H1 (cell line): ENCODE results near the gene ARID1B. TPM values are rescaled to one million over a fixed set of nuclear protein-coding genes. Genes with fewer than 3 reads are reported as not detected.

Source experiments
- CTCF ChIA-PET: fragments of 300-600 bp; sonication (Branson Sonifier 250); formaldehyde crosslinking; loops from one replicate; lab custom pipeline; 2021; ENCODE audit not compliant: partially characterized antibody; lab: Charles Lee
- POLR2A ChIA-PET: fragments of 300-600 bp; sonication (Branson Sonifier 250); formaldehyde crosslinking; loops from one replicate; lab custom pipeline; 2021; ENCODE audit warnings: inconsistent platforms; ENCODE audit not compliant: partially characterized antibody; lab: Charles Lee
- DNase-seq, 2 experiments: peaks; one replicate each; pipeline versions ENCODE4 v3.0.0 to v3.0.0-alpha.2; 2010 to 2022; ENCODE audit warnings: low spot score in 2 of 2, low read depth in 1 of 2, mixed read lengths in 1 of 2
- FAIRE-seq: peaks from 2 replicates; lab custom pipeline; 2011; peaks lifted over from hg19 to GRCh38; lab: Jason Lieb, UNC
- H2AFZ ChIP-seq: 2 replicates; pipeline ENCODE4 v1.8.1; 2012; ENCODE audit warnings: low read length, inconsistent platforms
- H2AK5ac ChIP-seq: 2 replicates; pipeline ENCODE4 v1.6.1; 2013; ENCODE audit warnings: low read depth, low read length
- H2BK120ac ChIP-seq: replicated peaks from 2 replicates; pipeline ENCODE3; 2013; ENCODE audit warnings: low read depth, low read length, inconsistent platforms
- H2BK12ac ChIP-seq: 2 replicates; pipeline ENCODE4 v1.6.1; 2013; ENCODE audit warnings: low read depth, low read length
- H2BK15ac ChIP-seq: 2 replicates; pipeline ENCODE4 v1.6.1; 2013; ENCODE audit warnings: low read length
- H2BK20ac ChIP-seq: 2 replicates; pipeline ENCODE4 v1.6.1; 2013; ENCODE audit warnings: low read length
- H2BK5ac ChIP-seq: 2 replicates; pipeline ENCODE4 v1.6.1; 2013; ENCODE audit warnings: low read depth, low read length
- H3K14ac ChIP-seq: 2 replicates; pipeline ENCODE4 v1.6.1; 2013; ENCODE audit warnings: inconsistent platforms; ENCODE audit not compliant: insufficient read length
- H3K18ac ChIP-seq: 2 replicates; pipeline ENCODE4 v1.6.1; 2013; ENCODE audit warnings: low read length; ENCODE audit errors: extremely low read depth
- H3K23ac ChIP-seq: 2 replicates; pipeline ENCODE4 v1.6.1; 2013; ENCODE audit warnings: inconsistent platforms; ENCODE audit not compliant: insufficient read length
- H3K23me2 ChIP-seq: 2 replicates; pipeline ENCODE4 v1.6.1; 2013; ENCODE audit warnings: low read depth, low read length
- H3K27ac ChIP-seq: 2 replicates; pipeline ENCODE4 v1.6.1; 2011; ENCODE audit warnings: low read depth, low read length, inconsistent platforms
- H3K27me3 ChIP-seq, 4 experiments: replicated peaks in 1 of 4; 1 replicate in 1 of 4; 2 replicates in 3 of 4; pipeline versions ENCODE4 v1.6.1 to v1.8.1; 2011 to 2013; ENCODE audit warnings: low read length in 3 of 4, mild to moderate bottlenecking in 3 of 4, inconsistent platforms in 2 of 4, mixed read lengths in 2 of 4, moderate library complexity in 1 of 4; ENCODE audit not compliant: control insufficient read depth in 3 of 4, insufficient read depth in 3 of 4; ENCODE audit errors: extremely low read depth in 1 of 4
- H3K36me3 ChIP-seq, 4 experiments: 2 replicates each; pipeline versions ENCODE4 v1.6.1 to v1.8.1; 2011 to 2013; ENCODE audit warnings: mild to moderate bottlenecking in 4 of 4, low read length in 3 of 4, moderate library complexity in 2 of 4, control low read depth in 1 of 4, inconsistent platforms in 1 of 4; ENCODE audit not compliant: insufficient read depth in 4 of 4, control insufficient read depth in 2 of 4
- H3K4ac ChIP-seq: replicated peaks from 2 replicates; pipeline ENCODE3; 2013; ENCODE audit warnings: low read length, low read depth, mixed read lengths, inconsistent platforms; ENCODE audit not compliant: insufficient read length
- H3K4me1 ChIP-seq, 4 experiments: replicated peaks in 1 of 4; 1 replicate in 1 of 4; 2 replicates in 3 of 4; pipeline versions ENCODE4 v1.6.1 to v1.8.1; 2011 to 2013; ENCODE audit warnings: low read length in 3 of 4, inconsistent platforms in 2 of 4, mixed read lengths in 1 of 4; ENCODE audit not compliant: insufficient read depth in 4 of 4, control insufficient read depth in 3 of 4
- H3K4me2 ChIP-seq, 2 experiments: 2 replicates each; pipeline versions ENCODE4 v1.6.1 to v1.8.1; 2011 to 2013; ENCODE audit warnings: low read depth in 2 of 2, low read length in 2 of 2, control low read depth in 1 of 2, inconsistent platforms in 1 of 2, mild to moderate bottlenecking in 1 of 2; ENCODE audit not compliant: insufficient read depth in 1 of 2
- H3K4me3 ChIP-seq, 4 experiments: fragments of 200-600, 300-600 bp in 1 of 4; sonication (generic), shearing (Covaris generic), sonication (Bioruptor Twin) in 1 of 4; 2 replicates each; pipeline versions ENCODE4 v1.5.1 to v1.8.1; 2011 to 2016; ENCODE audit warnings: low read length in 4 of 4, low read depth in 3 of 4, control low read depth in 2 of 4, inconsistent platforms in 2 of 4, mild to moderate bottlenecking in 2 of 4, mixed read lengths in 1 of 4, moderate library complexity in 1 of 4; ENCODE audit not compliant: insufficient read depth in 2 of 4; ENCODE audit errors: extremely low read depth in 1 of 4
- H3K56ac ChIP-seq: replicated peaks from 2 replicates; pipeline ENCODE3; 2013; ENCODE audit warnings: low read depth, mild to moderate bottlenecking, mixed read lengths, low read length, inconsistent platforms; ENCODE audit not compliant: insufficient read length
- H3K79me1 ChIP-seq: 2 replicates; pipeline ENCODE4 v1.6.1; 2013; ENCODE audit warnings: low read depth, low read length, control low read depth
- H3K79me2 ChIP-seq, 2 experiments: 2 replicates each; pipeline versions ENCODE4 v1.6.1 to v1.8.1; 2012 to 2013; ENCODE audit warnings: low read length in 2 of 2, mild to moderate bottlenecking in 2 of 2, inconsistent platforms in 1 of 2; ENCODE audit not compliant: insufficient read depth in 2 of 2, control insufficient read depth in 1 of 2
- H3K9ac ChIP-seq, 4 experiments: replicated peaks in 1 of 4; 1 replicate in 1 of 4; 2 replicates in 3 of 4; pipeline versions ENCODE4 v1.6.1 to v1.8.1; 2011 to 2013; ENCODE audit warnings: low read depth in 3 of 4, low read length in 3 of 4, control low read depth in 2 of 4, mild to moderate bottlenecking in 2 of 4, moderate library complexity in 2 of 4, inconsistent platforms in 1 of 4; ENCODE audit errors: extremely low read depth in 1 of 4
- H3K9me3 ChIP-seq, 2 experiments: 2 replicates each; pipeline versions ENCODE4 v1.6.1 to v1.8.1; 2012 to 2013; ENCODE audit warnings: mild to moderate bottlenecking in 2 of 2, moderate library complexity in 2 of 2, control low read depth in 1 of 2, inconsistent platforms in 1 of 2, low read depth in 1 of 2, low read length in 1 of 2, mixed read lengths in 1 of 2; ENCODE audit not compliant: insufficient read depth in 2 of 2
- H4K20me1 ChIP-seq, 2 experiments: replicated peaks in 1 of 2; 2 replicates each; pipeline versions ENCODE3 to v1.8.1; 2011 to 2013; ENCODE audit warnings: inconsistent platforms in 2 of 2, low read length in 2 of 2, mild to moderate bottlenecking in 1 of 2; ENCODE audit not compliant: insufficient read depth in 2 of 2, control insufficient read depth in 1 of 2
- H4K5ac ChIP-seq: 2 replicates; pipeline ENCODE4 v1.6.1; 2013; ENCODE audit warnings: low read length, low read depth, mixed read lengths, inconsistent platforms; ENCODE audit not compliant: insufficient read length
- H4K8ac ChIP-seq: 2 replicates; pipeline ENCODE4 v1.8.0; 2013; ENCODE audit warnings: mild to moderate bottlenecking, moderate library complexity, low read length, inconsistent platforms; ENCODE audit not compliant: insufficient read depth; ENCODE audit errors: extremely low read depth
- H4K91ac ChIP-seq: replicated peaks from 2 replicates; pipeline ENCODE3; 2013; ENCODE audit warnings: low read length, mixed read lengths, inconsistent platforms; ENCODE audit not compliant: insufficient read length
- ASH2L ChIP-seq: fragments of 200-600, 300-600 bp; sonication (generic); IDR thresholded peaks from one replicate; pipeline ENCODE4 v1.7.1; 2017; ENCODE audit warnings: low read length
- CREB1 ChIP-seq: IDR thresholded peaks from 2 replicates; pipeline ENCODE4 v1.6.1; 2012; ENCODE audit warnings: inconsistent platforms
- GABPA ChIP-seq: IDR thresholded peaks from 2 replicates; pipeline ENCODE4 v1.6.1; 2011; ENCODE audit warnings: mild to moderate bottlenecking, low read length, moderate library complexity, borderline replicate concordance; ENCODE audit not compliant: insufficient read depth
- HDAC2 ChIP-seq, 2 experiments: fragments of 300-600 bp in 1 of 2; sonication (generic) in 1 of 2; IDR thresholded peaks; 2 replicates each; pipeline ENCODE4 v1.6.1; 2011 to 2012; ENCODE audit warnings: low read depth in 2 of 2, low read length in 2 of 2, mild to moderate bottlenecking in 2 of 2, moderate library complexity in 2 of 2, borderline replicate concordance in 1 of 2, inconsistent platforms in 1 of 2
- KDM4A ChIP-seq: IDR thresholded peaks from one replicate; pipeline ENCODE4 v1.7.1; 2012; ENCODE audit warnings: low read depth, mild to moderate bottlenecking, moderate library complexity, low read length, inconsistent platforms; ENCODE audit not compliant: severe bottlenecking
- RAD21 ChIP-seq, 2 experiments: IDR thresholded peaks in 1 of 2; conservative IDR thresholded peaks in 1 of 2; 2 replicates each; pipeline ENCODE4 v1.6.1; 2011; ENCODE audit warnings: low read depth in 2 of 2, low read length in 2 of 2, improper control_type of control experiment in 1 of 2, inconsistent platforms in 1 of 2, mild to moderate bottlenecking in 1 of 2, moderate library complexity in 1 of 2
- SIN3A ChIP-seq, 2 experiments: IDR thresholded peaks in 1 of 2; conservative IDR thresholded peaks in 1 of 2; 2 replicates each; pipeline ENCODE4 v1.6.1; 2011 to 2012; ENCODE audit warnings: low read length in 2 of 2, improper control_type of control experiment in 1 of 2, low read depth in 1 of 2, mild to moderate bottlenecking in 1 of 2
- SIRT6 ChIP-seq: IDR thresholded peaks from one replicate; pipeline ENCODE4 v1.7.1; 2012; ENCODE audit warnings: low read length, inconsistent platforms
- SP2 ChIP-seq: IDR thresholded peaks from 2 replicates; pipeline ENCODE4 v1.6.1; 2012; ENCODE audit warnings: mild to moderate bottlenecking, low read length, inconsistent platforms
- TAF1 ChIP-seq: IDR thresholded peaks from 2 replicates; pipeline ENCODE4 v1.6.1; 2011; ENCODE audit warnings: mild to moderate bottlenecking, low read depth, low read length
- TBP ChIP-seq: IDR thresholded peaks from 2 replicates; pipeline ENCODE4 v1.6.1; 2011; ENCODE audit warnings: low read depth, low read length, improper control_type of control experiment
- WGBS, 2 experiments: shearing (Covaris generic) in 1 of 2; methylation state at CpG; one replicate each; pipeline versions ENCODE4 v1.1.6 to v1.1.7; 2013 to 2015; ENCODE audit warnings: low lambda C conversion rate in 2 of 2, mixed read lengths in 2 of 2, inconsistent platforms in 1 of 2, low coverage in 1 of 2, missing lambda C conversion rate in 1 of 2; ENCODE audit not compliant: insufficient replicate concordance in 2 of 2, insufficient coverage in 1 of 2, insufficient read length in 1 of 2; ENCODE audit errors: extremely low coverage in 1 of 2, missing lambda C conversion rate in 1 of 2; 5-methylcytosine and 5-hydroxymethylcytosine counted together
- polyA plus RNA-seq, 7 experiments: library from polyadenylated mRNA; depleted of rRNA in 3 of 7; stranded (reverse) in 5 of 7; unstranded in 2 of 7; fragments of >200 nt in 5 of 7; fragments of 200-250 nt in 2 of 7; gene quantifications; 1 replicate in 5 of 7; 2 replicates in 1 of 7; 4 replicates in 1 of 7; pipeline versions ENCODE4 v1.2.1 to v1.2.3, GENCODE V29; 2011 to 2013; ENCODE audit warnings: missing spikeins in 2 of 7, mixed read lengths in 2 of 7
- total RNA-seq: library from RNA; stranded (reverse); fragmentation: NEBNext Ultra II Directional; extraction: Animal tissue kit (Norgen Biotek cat#: 25700); gene quantifications from 2 replicates; pipeline ENCODE4 v1.2.1, GENCODE V29; 2021
- TF ChIP-seq, protein P1 (sequence below): IDR thresholded peaks from 2 replicates; pipeline ENCODE4 v1.6.1; 2011; ENCODE audit warnings: low read length, improper control_type of control experiment

The ARID1B gene
- total and polyA plus RNA-seq, 2 of the 8 experiments (the other 6 are each of a cell fraction or from before 2014, with no cell fraction given) = 24.3 to 70.3 TPM

GRCh38 chr6:157233156-157233555 is 456.0 kb downstream of the ARID1B start:
- no peaks in the 10 kb centered on the region; a peak in 1 of 8 replicates for H3K36me3 ChIP-seq
- no peak overlapping the region for H2BK15ac ChIP-seq
- no peak for DNase-seq
- H4K5ac ChIP-seq = no peak overlapping the region
- no peak overlapping the region for H3K9ac ChIP-seq
- H3K23me2 ChIP-seq = peaks cover 13% of the 10 kb centered on the region; the same call in 1 of the 2 replicates
- ChIA-PET CTCF (interaction anchor here (1.0 to 1.2 kb wide), 5 partner anchors 10 to 34 kb away, joined by 3 to 4 read pairs (median 3); no protein-coding TSS in a partner anchor), POLR2A (interaction anchor here (1.0 kb wide), 1 partner anchor 10 kb away, joined by 3 read pairs; no protein-coding TSS in a partner anchor)
- H2AFZ ChIP-seq = no peak overlapping the region
- H2BK20ac ChIP-seq = no peak overlapping the region
- H3K27me3 ChIP-seq = peaks cover 6 to 39% (median 33%) of the 10 kb centered on the region in 4 experiments
- H3K79me1 ChIP-seq = no peaks in the 10 kb centered on the region
- H3K23ac ChIP-seq = no peak overlapping the region
- H3K56ac ChIP-seq = no peak overlapping the region
- peaks cover 0 to 14% (median 9%) of the 10 kb centered on the region in 4 experiments; a peak in 6 of 7 replicates for H3K4me1 ChIP-seq
- no peak overlapping the region for H3K27ac ChIP-seq
- H3K4me3 ChIP-seq = no peak overlapping the region
- no peak overlapping the region for H4K8ac ChIP-seq
- H2BK12ac ChIP-seq = no peak overlapping the region
- H2BK120ac ChIP-seq = no peak overlapping the region
- no peak overlapping the region for H2AK5ac ChIP-seq
- no peak overlapping the region for H3K18ac ChIP-seq
- H3K4ac ChIP-seq = no peak overlapping the region
- FAIRE-seq = no peak
- H3K4me2 ChIP-seq = no peak overlapping the region
- no peak overlapping the region for H3K14ac ChIP-seq
- H3K79me2 ChIP-seq = no peaks in the 10 kb centered on the region
- peaks cover 0 to 3% of the 10 kb centered on the region in 2 experiments for H4K20me1 ChIP-seq
- no peaks in the 10 kb centered on the region for H3K9me3 ChIP-seq
- no peak overlapping the region for H4K91ac ChIP-seq
- no peak overlapping the region for H2BK5ac ChIP-seq
- WGBS, 2 experiments = 76% methylated on average over 2 of the region's 2 CpGs; no CpG with 5 or more reads in 1 of the 2 experiments
- no peak for TF ChIP-seq CREB1
- no peak for TF ChIP-seq KDM4A
- TF ChIP-seq, protein P1, sequence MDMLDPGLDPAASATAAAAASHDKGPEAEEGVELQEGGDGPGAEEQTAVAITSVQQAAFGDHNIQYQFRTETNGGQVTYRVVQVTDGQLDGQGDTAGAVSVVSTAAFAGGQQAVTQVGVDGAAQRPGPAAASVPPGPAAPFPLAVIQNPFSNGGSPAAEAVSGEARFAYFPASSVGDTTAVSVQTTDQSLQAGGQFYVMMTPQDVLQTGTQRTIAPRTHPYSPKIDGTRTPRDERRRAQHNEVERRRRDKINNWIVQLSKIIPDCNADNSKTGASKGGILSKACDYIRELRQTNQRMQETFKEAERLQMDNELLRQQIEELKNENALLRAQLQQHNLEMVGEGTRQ = no peak
- no peak for TF ChIP-seq SIRT6
- TF ChIP-seq TAF1 = no peak
- no peak for TF ChIP-seq TBP
- TF ChIP-seq HDAC2 (IDR thresholded peaks at IDR 0.05; ENCODE audit: borderline replicate concordance in 1 of 2, low read depth in 2 of 2, low read length in 2 of 2) = no peak
- TF ChIP-seq ASH2L = no peak
- TF ChIP-seq SIN3A (conservative IDR thresholded peaks at IDR 0.05 in 1 of 2, IDR thresholded peaks at IDR 0.05 in 1 of 2; ENCODE audit: low read depth in 1 of 2, low read length in 2 of 2) = no peak
- no peak for TF ChIP-seq RAD21 (IDR thresholded peaks at IDR 0.05 in 1 of 2, conservative IDR thresholded peaks at IDR 0.05 in 1 of 2; ENCODE audit: low read depth in 2 of 2, low read length in 2 of 2)
- no peak for TF ChIP-seq SP2
- no peak for TF ChIP-seq GABPA
